ENCODE measurements around the gene IRAK3. TPM values are rescaled to one million over a fixed set of nuclear protein-coding genes. Genes with fewer than 3 reads are reported as not detected.
"Not testable (repeated sequence)": the region's sequence is repeated elsewhere in the genome, so short reads cannot be mapped to it uniquely, and the experiment has no call there.

IRAK3 gene
- total RNA-seq, 1 experiment from 2014 or later: 2.4 TPM

GRCh38 chr12:66206141-66206540, 17.1 kb downstream of the IRAK3 start:
- no peak for DNase-seq (ENCODE audit: low read depth, low spot score)
- Histone ChIP-seq H3K4me3 (ENCODE audit: low read depth in 2 of 2, low read length in 2 of 2) (no peak overlapping the region), H3K27ac (ENCODE audit: low read length) (no peak overlapping the region), H3K9me3 (ENCODE audit: control insufficient read depth, insufficient read depth, low read depth, low read length) (no peaks in the 10 kb centered on the region), H3K36me3 (ENCODE audit: control insufficient read depth, insufficient read depth, low read length) (no peaks in the 10 kb centered on the region), H3K27me3 (ENCODE audit: control insufficient read depth, insufficient read depth, low read length) (no peaks in the 10 kb centered on the region; the same call in 1 of the 2 replicates), H3K4me1 (ENCODE audit: control insufficient read depth, insufficient read depth, low read length) (no peaks in the 10 kb centered on the region)
- in situ Hi-C loops (cut with HindIII; ENCODE audit: low pct_unique_long_range_greater_than_20kb, low sequenced_read_pairs) (no loop called here), intact Hi-C loops (cut with micrococcal nuclease; ENCODE audit: unreplicated experiment) (no loop called here)
- POLR2A ChIA-PET: no interaction called here
- CTCF ChIA-PET: no interaction called here
- ATAC-seq: no peak
- no TSS peak for BruUV-seq (replicated peaks)
- TF ChIP-seq SIN3A (IDR thresholded peaks at IDR 0.05; ENCODE audit: borderline replicate concordance, insufficient read depth, low read depth, low read length) (no peak), REST (IDR thresholded peaks at IDR 0.05; ENCODE audit: insufficient read depth in 1 of 2, low read depth in 2 of 2, low read length in 1 of 2) (no peak), TCF7L2 (IDR thresholded peaks at IDR 0.05; ENCODE audit: low read depth, low read length) (no peak), CTCF (IDR thresholded peaks at IDR 0.05) (no peak), POLR2AphosphoS5 (IDR thresholded peaks at IDR 0.05; ENCODE audit: low read depth, low read length) (no peak)

GRCh38 chr12:66210840-66211239, 21.8 kb downstream of the IRAK3 start:
- H3K9me3 ChIP-seq (ENCODE audit: control insufficient read depth, insufficient read depth, low read depth, low read length): no peaks in the 10 kb centered on the region
- BruUV-seq (replicated peaks): no TSS peak
- TF ChIP-seq REST (IDR thresholded peaks at IDR 0.05; ENCODE audit: insufficient read depth in 1 of 2, low read depth in 2 of 2, low read length in 1 of 2) (no peak), SIN3A (IDR thresholded peaks at IDR 0.05; ENCODE audit: borderline replicate concordance, insufficient read depth, low read depth, low read length) (no peak), POLR2AphosphoS5 (IDR thresholded peaks at IDR 0.05; ENCODE audit: low read depth, low read length) (no peak), CTCF (IDR thresholded peaks at IDR 0.05) (no peak), TCF7L2 (IDR thresholded peaks at IDR 0.05; ENCODE audit: low read depth, low read length) (no peak)
- in situ Hi-C loops (cut with HindIII; ENCODE audit: low pct_unique_long_range_greater_than_20kb, low sequenced_read_pairs): no loop called here
- H3K27me3 ChIP-seq (ENCODE audit: control insufficient read depth, insufficient read depth, low read length): no peaks in the 10 kb centered on the region; the same call in 1 of the 2 replicates
- POLR2A ChIA-PET: no interaction called here
- DNase-seq (ENCODE audit: low read depth, low spot score) (no peak), ATAC-seq (no peak)
- no peaks in the 10 kb centered on the region for H3K4me1 ChIP-seq (ENCODE audit: control insufficient read depth, insufficient read depth, low read length)
- intact Hi-C loops (cut with micrococcal nuclease; ENCODE audit: unreplicated experiment): no loop called here
- no peak overlapping the region for H3K4me3 ChIP-seq (ENCODE audit: low read depth in 2 of 2, low read length in 2 of 2)
- H3K36me3 ChIP-seq (ENCODE audit: control insufficient read depth, insufficient read depth, low read length): no peaks in the 10 kb centered on the region
- CTCF ChIA-PET: no interaction called here
- no peak overlapping the region for H3K27ac ChIP-seq (ENCODE audit: low read length)

- H3K27me3 ChIP-seq (ENCODE audit: control insufficient read depth, insufficient read depth, low read length); H3K4me3 ChIP-seq (ENCODE audit: low read depth in 2 of 2, low read length in 2 of 2); H3K36me3 ChIP-seq (ENCODE audit: control insufficient read depth, insufficient read depth, low read length); H3K27ac ChIP-seq (ENCODE audit: low read length); in situ Hi-C loops (cut with HindIII; ENCODE audit: low pct_unique_long_range_greater_than_20kb, low sequenced_read_pairs); DNase-seq (ENCODE audit: low read depth, low spot score); ATAC-seq; H3K9me3 ChIP-seq (ENCODE audit: control insufficient read depth, insufficient read depth, low read depth, low read length); CTCF ChIA-PET; BruUV-seq (replicated peaks); H3K4me1 ChIP-seq (ENCODE audit: control insufficient read depth, insufficient read depth, low read length); intact Hi-C loops (cut with micrococcal nuclease; ENCODE audit: unreplicated experiment): not testable (repeated sequence)
- POLR2A ChIA-PET: interaction anchor here (0.6 kb wide), 1 partner anchor 91 kb away, joined by 19 read pairs; the partner anchor contains the start of gene HELB
Measured at GRCh38 chr12:66211573-66211972, 22.6 kb downstream of the IRAK3 start.

GRCh38 chr12:66213011-66213410, 24.0 kb downstream of the IRAK3 start:
- H3K36me3 ChIP-seq (ENCODE audit: control insufficient read depth, insufficient read depth, low read length); H3K4me1 ChIP-seq (ENCODE audit: control insufficient read depth, insufficient read depth, low read length); H3K27me3 ChIP-seq (ENCODE audit: control insufficient read depth, insufficient read depth, low read length); H3K4me3 ChIP-seq (ENCODE audit: low read depth in 2 of 2, low read length in 2 of 2); DNase-seq (ENCODE audit: low read depth, low spot score); ATAC-seq; BruUV-seq (replicated peaks); CTCF ChIA-PET; in situ Hi-C loops (cut with HindIII; ENCODE audit: low pct_unique_long_range_greater_than_20kb, low sequenced_read_pairs); intact Hi-C loops (cut with micrococcal nuclease; ENCODE audit: unreplicated experiment); H3K9me3 ChIP-seq (ENCODE audit: control insufficient read depth, insufficient read depth, low read depth, low read length); H3K27ac ChIP-seq (ENCODE audit: low read length): not testable (repeated sequence)
- POLR2A ChIA-PET: interaction anchor here (0.6 kb wide), 1 partner anchor 23 kb away, joined by 3 read pairs; no protein-coding TSS in a partner anchor
